ENCODE results near the gene STX3.
"Not testable (repeated sequence)": the region's sequence is repeated elsewhere in the genome, so short reads cannot be mapped to it uniquely, and the experiment has no call there.

STX3 gene

GRCh38 chr11:59847626-59848025 lies 92.5 kb downstream of the STX3 start:
- no peak for DNase-seq

DNA sequence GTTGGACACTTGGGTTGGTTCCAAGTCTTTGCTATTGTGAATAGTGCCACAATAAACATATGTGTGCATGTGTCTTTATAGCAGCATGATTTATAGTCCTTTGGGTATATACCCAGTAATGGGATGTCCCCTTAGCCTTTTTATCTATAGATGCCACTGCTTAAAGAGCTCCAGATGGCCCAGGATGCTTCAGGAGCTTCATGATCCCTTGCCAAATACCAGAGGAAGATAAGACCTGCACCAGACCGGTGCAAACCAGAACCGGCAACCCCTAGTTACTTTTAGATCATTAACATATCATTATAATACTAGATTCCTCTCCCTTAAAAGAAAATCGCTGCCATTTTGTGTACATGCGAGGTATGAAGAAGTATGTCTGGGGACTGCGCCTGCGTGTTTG lies 93.3 kb downstream of the STX3 start:
- DNase-seq = not testable (repeated sequence)

- DNase-seq = no peak
These were observed 94.0 kb downstream of the STX3 start for GRCh38 chr11:59849129-59849528.

GRCh38 chr11:59849551-59849950 lies 94.4 kb downstream of the STX3 start:
- not testable (repeated sequence) for DNase-seq

- not testable (repeated sequence) for DNase-seq
These were observed 96.2 kb downstream of the STX3 start for GRCh38 chr11:59851416-59851815.

DNA sequence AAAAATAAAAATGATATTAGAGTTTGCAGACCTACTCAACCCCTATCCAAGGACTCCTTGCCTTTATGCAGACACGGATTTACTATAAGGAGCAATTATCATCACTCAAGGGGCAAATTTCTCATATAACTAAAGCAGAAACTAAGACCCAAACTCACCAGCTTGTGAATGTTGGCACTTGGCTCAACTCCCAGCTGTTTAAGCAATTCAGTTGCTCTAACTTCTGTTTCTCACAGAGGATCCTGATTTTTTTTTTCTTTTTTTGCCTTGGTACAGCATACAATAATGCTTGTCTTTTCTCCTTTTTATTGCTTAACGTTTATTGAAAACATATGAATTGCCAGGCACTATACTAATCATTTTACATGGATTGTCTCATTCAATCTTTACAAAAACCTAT lies 99.7 kb downstream of the STX3 start:
- DNase-seq = no peak
